ENCODE measurements around the gene EHMT1.

EHMT1 gene

GRCh38 chr9:137646341-137646740 lies 27.5 kb downstream of the EHMT1 start:
- no peak for DNase-seq (ENCODE audit: low read depth in 3 of 3)

- DNase-seq (ENCODE audit: low read depth in 3 of 3), result no peak
Observed at GRCh38 chr9:137647096-137647714, 28.4 kb downstream of the EHMT1 start.

GRCh38 chr9:137648396-137648795 lies 29.6 kb downstream of the EHMT1 start:
- no peak for DNase-seq (ENCODE audit: low read depth in 3 of 3)

GRCh38 chr9:137649553-137649952 lies 30.7 kb downstream of the EHMT1 start:
- DNase-seq (ENCODE audit: low read depth in 3 of 3), result no peak

- no peak for DNase-seq (ENCODE audit: low read depth in 3 of 3)
Observed at GRCh38 chr9:137650259-137650658, 31.5 kb downstream of the EHMT1 start.

- no peak for DNase-seq (ENCODE audit: low read depth in 3 of 3)
Observed at GRCh38 chr9:137650779-137651178, 32.0 kb downstream of the EHMT1 start.

- no peak for DNase-seq (ENCODE audit: low read depth in 3 of 3)
Observed at GRCh38 chr9:137656416-137656815, 37.6 kb downstream of the EHMT1 start.

GRCh38 chr9:137657606-137658005 lies 38.8 kb downstream of the EHMT1 start:
- no peak for DNase-seq (ENCODE audit: low read depth in 3 of 3)

GRCh38 chr9:137658781-137659180 lies 40.0 kb downstream of the EHMT1 start:
- no peak for DNase-seq (ENCODE audit: low read depth in 3 of 3)

GRCh38 chr9:137660144-137660543 lies 41.3 kb downstream of the EHMT1 start:
- DNase-seq (ENCODE audit: low read depth in 3 of 3), result no peak

- no peak for DNase-seq (ENCODE audit: low read depth in 3 of 3)
Observed at GRCh38 chr9:137663584-137663983, 44.8 kb downstream of the EHMT1 start.

- no peak for DNase-seq (ENCODE audit: low read depth in 3 of 3)
Observed at GRCh38 chr9:137664676-137665075, 45.9 kb downstream of the EHMT1 start.

GRCh38 chr9:137665226-137665625 lies 46.4 kb downstream of the EHMT1 start:
- no peak for DNase-seq (ENCODE audit: low read depth in 3 of 3)

- no peak for DNase-seq (ENCODE audit: low read depth in 3 of 3)
Observed at GRCh38 chr9:137665697-137666512, 47.1 kb downstream of the EHMT1 start.

GRCh38 chr9:137666513-137666822 lies 47.7 kb downstream of the EHMT1 start:
- DNase-seq (ENCODE audit: low read depth in 3 of 3), result no peak

- DNase-seq (ENCODE audit: low read depth in 3 of 3), result no peak
Observed at GRCh38 chr9:137666955-137667670, 48.3 kb downstream of the EHMT1 start.

GRCh38 chr9:137668203-137668602 lies 49.4 kb downstream of the EHMT1 start:
- DNase-seq (ENCODE audit: low read depth in 3 of 3), result no peak

- no peak for DNase-seq (ENCODE audit: low read depth in 3 of 3)
Observed at GRCh38 chr9:137669261-137669672, 50.5 kb downstream of the EHMT1 start.

GRCh38 chr9:137670391-137671195 lies 51.8 kb downstream of the EHMT1 start:
- DNase-seq (ENCODE audit: low read depth in 3 of 3), result no peak

- DNase-seq (ENCODE audit: low read depth in 3 of 3), result no peak
Observed at GRCh38 chr9:137671196-137671538, 52.4 kb downstream of the EHMT1 start.

GRCh38 chr9:137671721-137672120 lies 52.9 kb downstream of the EHMT1 start:
- DNase-seq (ENCODE audit: low read depth in 3 of 3), result no peak

Measured in stimulated activated CD4-positive, alpha-beta T cell treated with anti-CD3 and anti-CD28 coated beads, TNF-alpha, amount 100 ng/mL, for 24 hours (primary cell).